ENCODE measurements around the gene RREB1.

The RREB1 gene

DNA sequence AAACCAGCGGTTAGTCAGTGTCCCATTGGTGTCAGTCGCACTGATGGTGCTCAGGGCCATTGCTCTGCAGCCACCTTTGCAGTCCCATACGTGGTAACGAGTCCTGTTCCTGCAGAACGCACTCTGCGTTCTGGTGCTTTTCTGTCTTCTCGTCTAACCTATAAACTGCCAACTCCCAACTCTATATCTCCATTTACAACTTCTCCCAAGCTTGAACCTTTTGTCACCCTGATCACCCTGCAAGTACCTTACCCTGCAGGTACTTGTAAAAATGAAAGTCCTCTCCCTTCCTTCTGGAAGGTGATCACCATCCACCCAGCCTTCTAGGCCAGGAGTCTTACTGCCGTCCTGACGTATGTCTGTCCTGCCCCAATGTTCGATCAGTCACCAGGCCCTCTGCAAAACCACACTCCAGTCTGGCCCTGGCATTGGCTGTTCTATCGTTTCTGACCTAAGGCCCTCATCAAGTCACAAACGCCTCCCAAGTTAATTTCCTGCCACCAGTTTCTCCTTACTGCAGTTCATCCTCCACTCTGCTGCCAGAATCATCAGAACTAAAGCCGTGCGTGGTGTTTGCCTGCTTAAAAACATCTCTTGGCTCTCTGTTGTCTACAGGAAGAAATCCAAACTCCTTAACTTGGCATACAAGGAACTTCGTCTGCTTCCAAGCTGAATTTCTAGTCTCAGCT, 7.9 kb downstream of the RREB1 start:
- no peak overlapping the region for H3K27ac ChIP-seq
- TF ChIP-seq, protein P1, sequence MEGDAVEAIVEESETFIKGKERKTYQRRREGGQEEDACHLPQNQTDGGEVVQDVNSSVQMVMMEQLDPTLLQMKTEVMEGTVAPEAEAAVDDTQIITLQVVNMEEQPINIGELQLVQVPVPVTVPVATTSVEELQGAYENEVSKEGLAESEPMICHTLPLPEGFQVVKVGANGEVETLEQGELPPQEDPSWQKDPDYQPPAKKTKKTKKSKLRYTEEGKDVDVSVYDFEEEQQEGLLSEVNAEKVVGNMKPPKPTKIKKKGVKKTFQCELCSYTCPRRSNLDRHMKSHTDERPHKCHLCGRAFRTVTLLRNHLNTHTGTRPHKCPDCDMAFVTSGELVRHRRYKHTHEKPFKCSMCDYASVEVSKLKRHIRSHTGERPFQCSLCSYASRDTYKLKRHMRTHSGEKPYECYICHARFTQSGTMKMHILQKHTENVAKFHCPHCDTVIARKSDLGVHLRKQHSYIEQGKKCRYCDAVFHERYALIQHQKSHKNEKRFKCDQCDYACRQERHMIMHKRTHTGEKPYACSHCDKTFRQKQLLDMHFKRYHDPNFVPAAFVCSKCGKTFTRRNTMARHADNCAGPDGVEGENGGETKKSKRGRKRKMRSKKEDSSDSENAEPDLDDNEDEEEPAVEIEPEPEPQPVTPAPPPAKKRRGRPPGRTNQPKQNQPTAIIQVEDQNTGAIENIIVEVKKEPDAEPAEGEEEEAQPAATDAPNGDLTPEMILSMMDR (conservative IDR thresholded peaks at IDR 0.05), result no peak

DNA sequence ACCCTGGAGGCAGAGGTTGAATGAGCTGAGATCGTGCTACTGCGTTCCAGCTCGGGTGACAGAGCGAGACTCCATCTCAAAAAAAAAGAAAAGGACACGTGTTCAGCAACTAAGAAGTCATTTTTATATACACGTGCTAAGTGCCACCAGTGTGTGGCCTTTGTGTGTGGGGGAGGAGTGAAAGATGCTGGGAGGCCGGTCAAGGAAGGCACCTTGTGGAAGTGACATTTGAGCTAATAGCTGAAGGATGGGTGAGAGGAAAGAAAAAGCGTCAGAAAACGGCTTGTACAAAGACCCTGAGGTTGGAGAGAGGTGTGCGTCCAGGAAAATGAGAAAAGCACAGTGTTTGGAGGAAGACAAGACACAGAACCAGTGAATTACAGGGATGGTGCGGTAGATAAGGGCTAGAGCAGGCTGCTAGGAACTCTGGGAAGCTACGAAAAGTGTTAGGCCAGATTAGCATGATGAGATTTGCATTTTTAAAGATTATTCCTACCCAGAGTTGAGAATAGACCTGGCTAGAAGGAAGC, 11.6 kb downstream of the RREB1 start:
- TF ChIP-seq, protein P1 (conservative IDR thresholded peaks at IDR 0.05), result no peak
- H3K27ac ChIP-seq, result no peak overlapping the region

DNA sequence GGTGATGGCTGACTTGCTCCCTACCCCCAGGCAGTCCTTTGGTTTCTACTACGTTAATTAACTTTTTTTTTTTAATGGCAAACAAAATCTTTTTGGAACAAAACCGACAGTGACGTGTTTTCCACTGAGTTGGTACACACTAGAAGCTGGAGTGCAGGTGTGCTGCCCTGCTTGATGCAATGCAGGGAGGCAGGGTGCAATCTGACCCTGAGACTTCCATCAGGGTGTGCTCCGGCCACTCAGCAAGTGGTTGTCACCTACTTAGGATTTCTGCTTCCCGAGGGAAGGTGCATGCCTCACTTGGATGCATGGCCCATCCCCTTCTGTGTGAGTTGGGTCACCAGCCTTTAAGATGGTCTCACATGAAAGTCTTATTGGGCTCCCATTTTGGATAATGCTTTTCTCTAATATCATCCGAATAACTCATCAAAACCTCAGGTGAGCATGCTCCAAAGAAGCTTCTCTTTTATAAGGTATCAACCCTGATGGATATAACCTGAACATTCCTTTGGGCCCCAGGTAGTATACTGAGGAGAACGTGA, 14.0 kb downstream of the RREB1 start:
- no peak overlapping the region for H3K27ac ChIP-seq
- TF ChIP-seq, protein P1 (conservative IDR thresholded peaks at IDR 0.05), result no peak

DNA sequence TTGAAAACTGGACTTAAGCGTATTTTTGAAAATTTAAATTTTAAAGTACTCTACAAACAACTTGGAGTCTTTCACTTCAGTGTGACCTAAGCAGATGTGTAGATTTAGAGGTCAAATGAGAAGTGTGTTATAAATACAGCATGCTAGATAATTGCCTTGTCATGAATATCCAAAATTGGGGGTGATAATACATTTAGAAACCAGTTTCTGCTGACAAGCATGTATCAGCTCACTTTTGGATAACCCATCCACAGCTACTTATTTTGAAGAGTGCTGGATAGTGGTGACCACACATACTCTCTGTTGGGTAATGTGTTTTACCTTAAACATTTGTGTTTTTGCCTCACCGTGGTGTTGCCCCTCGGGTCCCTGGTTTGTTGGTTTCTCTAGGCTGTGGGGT, 14.9 kb downstream of the RREB1 start:
- H3K27ac ChIP-seq, result no peak overlapping the region
- TF ChIP-seq, protein P1 (conservative IDR thresholded peaks at IDR 0.05), result no peak

DNA sequence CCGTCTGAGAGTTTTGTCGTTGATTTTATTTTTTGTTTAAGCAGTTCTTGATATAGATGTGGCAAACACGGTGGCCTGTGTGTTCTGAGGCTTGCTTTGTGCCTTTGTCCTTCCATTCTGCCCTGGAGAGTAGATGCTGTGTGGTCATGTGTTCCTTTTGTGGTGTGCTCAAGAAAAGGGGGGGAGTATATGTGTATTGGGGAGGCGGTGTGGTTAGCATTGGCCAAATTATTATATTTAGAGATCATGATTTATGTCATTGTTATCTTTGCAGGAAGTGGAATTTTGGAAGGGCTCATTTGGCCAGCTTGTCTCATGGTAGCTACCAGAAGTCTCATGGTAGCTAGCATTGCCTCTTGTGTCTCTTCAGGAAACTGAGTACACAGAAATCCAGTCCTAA, 16.4 kb downstream of the RREB1 start:
- TF ChIP-seq, protein P1 (conservative IDR thresholded peaks at IDR 0.05), result no peak
- H3K27ac ChIP-seq, result no peak overlapping the region

DNA sequence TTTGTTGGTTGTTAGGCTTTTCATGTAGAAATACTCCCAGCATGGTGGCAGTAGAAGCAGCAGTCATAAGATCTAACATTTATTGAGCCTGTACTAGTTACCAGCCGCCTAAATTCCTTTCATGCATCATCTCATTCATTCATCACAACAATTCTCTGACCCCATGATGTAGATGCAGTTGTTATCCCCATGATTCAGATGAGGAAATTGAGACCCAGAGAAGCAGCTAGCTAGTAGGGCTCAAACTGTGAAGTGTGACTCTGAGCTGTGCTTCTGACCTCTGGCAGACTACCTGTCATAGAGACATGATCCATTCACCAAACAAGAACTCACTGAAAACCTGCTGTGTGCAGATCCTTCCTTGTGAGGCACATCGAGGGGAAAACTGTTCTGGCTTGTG, 16.9 kb downstream of the RREB1 start:
- TF ChIP-seq, protein P1 (conservative IDR thresholded peaks at IDR 0.05), result no peak
- H3K27ac ChIP-seq, result no peak overlapping the region

DNA sequence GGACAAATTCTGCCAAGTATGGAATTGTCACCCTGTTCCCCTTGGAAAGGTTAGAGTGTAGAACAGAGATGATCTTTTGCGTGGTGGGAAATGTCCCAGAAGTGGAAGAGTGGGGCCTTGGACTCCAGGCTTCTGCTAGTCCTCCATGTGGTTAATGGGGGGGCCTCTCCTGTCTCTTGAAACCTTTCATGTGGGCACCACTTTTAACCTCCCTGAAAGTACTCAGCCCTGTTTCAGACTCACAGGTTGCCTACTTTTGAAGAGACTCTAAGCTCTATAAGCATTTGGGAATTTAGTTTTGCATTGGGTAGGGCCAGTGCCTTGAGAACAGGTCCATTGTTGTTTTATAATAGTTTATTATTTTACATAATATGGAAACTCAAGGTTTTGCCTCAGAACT, 17.5 kb downstream of the RREB1 start:
- TF ChIP-seq, protein P1 (conservative IDR thresholded peaks at IDR 0.05), result no peak
- H3K27ac ChIP-seq, result no peak overlapping the region

All from VCaP (cell line).